GM12801 (cell line): Measurements from ENCODE around the gene PPP4R1.

Experiments
- TF ChIP-seq, protein P1 (sequence below): IDR thresholded peaks from one replicate; pipeline ENCODE4 v1.5.1; 2011; ENCODE audit warnings: control low read depth; ENCODE audit not compliant: insufficient read length; ENCODE audit errors: extremely low read depth

The PPP4R1 gene

DNA sequence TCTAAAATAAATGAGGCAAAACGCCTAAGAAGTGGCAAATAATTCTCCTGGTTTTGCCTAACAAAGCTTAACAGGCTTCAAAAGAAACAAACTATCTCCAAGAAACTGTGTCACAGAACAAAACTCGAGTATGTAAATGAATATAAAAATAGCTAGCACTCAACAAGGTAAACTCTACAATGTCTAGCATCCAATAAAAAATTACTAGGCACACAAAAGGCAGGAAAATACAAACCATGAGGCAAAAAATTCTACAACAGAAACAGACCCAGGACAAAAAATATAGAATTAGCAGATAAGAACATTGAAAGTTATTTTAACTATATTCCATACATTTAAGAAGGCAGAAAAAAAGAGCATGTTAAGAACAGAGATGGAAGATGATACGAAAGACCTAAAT, 16.8 kb downstream of the PPP4R1 start:
- TF ChIP-seq, protein P1, sequence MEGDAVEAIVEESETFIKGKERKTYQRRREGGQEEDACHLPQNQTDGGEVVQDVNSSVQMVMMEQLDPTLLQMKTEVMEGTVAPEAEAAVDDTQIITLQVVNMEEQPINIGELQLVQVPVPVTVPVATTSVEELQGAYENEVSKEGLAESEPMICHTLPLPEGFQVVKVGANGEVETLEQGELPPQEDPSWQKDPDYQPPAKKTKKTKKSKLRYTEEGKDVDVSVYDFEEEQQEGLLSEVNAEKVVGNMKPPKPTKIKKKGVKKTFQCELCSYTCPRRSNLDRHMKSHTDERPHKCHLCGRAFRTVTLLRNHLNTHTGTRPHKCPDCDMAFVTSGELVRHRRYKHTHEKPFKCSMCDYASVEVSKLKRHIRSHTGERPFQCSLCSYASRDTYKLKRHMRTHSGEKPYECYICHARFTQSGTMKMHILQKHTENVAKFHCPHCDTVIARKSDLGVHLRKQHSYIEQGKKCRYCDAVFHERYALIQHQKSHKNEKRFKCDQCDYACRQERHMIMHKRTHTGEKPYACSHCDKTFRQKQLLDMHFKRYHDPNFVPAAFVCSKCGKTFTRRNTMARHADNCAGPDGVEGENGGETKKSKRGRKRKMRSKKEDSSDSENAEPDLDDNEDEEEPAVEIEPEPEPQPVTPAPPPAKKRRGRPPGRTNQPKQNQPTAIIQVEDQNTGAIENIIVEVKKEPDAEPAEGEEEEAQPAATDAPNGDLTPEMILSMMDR = no peak

DNA sequence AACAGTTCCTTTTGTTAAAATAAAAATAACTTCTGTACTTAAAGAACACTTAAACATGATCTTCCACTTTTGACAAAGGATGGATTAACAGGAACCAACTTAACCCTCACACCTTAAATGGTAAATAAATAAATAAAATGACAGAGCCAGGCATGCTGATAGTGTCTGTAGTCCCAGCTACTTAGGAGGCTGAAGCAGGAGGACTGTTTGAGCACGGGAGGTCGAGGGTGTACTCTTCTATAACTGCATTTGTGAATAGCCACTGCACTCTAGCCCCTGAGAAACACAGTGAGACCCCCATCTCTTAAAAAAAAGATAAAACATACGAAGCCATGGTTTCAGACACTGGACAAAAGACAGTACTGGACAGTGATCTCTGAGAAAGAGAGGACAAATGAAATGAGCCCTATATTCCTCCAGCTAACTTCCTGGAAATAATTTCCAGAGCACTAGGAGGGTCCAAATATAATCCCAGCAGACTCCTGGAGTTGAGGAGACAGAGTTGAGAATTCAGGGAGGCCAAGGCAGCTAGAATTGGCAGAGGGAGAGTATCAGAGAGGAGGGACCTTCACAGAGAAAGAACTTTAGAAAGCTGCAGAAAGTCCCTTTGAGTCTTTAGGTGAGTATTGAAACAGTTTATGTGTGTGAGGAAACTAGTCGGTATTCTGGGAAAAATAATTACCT, 17.4 kb downstream of the PPP4R1 start:
- TF ChIP-seq, protein P1 = no peak

DNA sequence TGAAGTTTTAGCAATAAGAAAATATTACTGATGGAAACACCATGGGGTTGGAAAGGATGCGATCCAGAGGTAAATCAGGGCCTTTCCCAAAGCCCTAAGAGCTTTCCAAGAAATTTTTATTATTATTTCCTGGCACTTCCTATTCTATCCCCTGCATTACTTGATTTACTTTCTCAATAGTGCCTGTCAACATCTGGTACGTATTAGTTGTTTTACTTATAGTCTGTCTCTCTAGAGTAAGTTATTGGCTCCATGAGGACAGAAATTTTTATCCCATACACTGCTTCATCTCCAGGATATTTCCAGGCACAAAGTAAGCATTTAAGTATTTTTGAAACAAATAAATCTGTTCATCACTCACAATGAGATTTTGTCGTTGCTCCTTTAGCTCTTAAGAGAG, 18.1 kb downstream of the PPP4R1 start:
- TF ChIP-seq, protein P1 = no peak

DNA sequence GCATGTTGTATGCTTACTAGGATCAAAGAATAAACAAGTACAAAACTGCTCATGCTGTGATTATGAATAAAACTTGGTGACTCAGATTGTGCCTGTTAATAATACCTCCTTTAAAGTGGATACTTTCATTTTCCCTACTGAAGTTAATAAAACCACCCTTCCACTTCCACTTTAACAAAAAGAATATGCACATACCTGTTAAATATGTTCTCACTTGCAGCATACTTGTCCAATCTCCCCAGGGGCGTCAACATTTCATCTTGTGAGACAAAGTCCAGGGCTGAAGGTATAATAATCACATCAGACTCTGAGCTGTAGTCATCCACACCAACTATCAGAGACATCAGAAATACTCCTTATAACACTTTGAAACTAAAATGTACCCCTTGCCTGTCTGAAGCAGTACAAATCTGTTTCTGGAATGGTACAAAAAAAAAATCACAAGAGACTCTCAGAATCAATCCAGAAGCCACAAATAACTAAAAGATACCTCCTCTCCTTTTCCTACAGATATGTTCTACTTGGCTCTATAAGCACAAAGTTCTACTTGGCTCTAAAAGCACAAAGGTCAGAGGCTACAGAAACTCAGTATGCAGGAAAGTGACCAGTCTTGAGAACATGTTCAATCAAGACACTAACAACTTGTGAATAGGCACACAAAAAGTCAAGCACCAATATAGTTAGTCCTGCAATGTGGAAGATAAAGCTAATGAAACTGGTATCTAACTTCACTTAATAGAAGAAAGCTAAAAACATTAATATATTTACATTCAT, 19.3 kb downstream of the PPP4R1 start:
- TF ChIP-seq, protein P1 = no peak

DNA sequence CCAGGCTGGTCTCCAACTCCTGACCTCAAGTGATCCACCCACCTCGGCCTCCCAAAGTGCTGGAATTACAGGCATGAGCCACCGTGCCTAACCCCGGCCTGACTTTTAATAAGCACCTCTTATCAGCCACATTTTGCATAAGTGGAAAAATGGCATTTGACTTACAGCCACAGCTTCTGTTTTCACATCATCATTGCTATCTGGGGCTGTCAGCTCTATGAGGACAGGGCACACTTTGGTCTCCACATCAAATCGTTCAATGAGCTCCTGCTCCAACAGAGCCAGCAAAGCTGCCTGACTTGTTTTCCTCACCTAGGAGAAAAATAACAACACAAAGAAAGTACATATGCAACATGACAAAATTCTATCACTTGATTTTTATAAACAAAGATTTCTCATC, 26.4 kb downstream of the PPP4R1 start:
- TF ChIP-seq, protein P1 = no peak

DNA sequence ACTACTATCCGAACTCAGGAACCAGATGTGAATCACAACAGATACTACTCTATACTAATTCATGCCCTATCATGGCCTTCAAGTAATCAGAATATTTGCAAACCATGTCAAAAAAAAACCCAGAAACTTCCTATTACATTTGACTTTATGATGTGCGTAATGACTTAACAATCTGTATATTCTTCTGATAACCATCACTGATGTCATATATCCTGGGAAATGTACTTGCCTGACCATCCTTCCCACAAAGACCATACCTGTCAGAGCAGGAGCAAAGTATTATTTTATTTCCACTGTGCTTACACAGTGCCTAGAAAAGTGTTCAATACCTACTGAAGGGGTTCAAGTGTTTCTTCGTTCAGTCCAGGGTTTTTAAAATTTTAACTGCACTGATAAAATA, 27.5 kb downstream of the PPP4R1 start:
- TF ChIP-seq, protein P1 = no peak

DNA sequence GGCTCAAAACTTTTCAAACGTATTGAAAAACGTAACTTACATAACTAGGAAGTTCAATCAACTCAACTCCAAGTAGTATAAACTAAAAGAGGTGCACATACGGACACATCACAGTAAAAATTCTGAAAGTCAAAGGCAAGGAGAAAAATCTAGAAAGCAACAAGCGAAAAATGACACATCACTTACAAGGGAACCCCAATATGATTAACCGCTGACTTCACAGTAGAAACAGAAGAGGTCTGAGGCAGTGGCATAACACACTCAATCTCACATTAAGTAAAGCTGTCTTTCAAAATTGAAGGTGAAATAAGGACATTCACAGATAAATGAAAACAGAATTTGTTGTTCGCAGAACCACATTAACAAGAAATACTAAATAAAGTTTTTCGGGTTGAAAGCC, 32.7 kb downstream of the PPP4R1 start:
- TF ChIP-seq, protein P1 = no peak
